Testis (tissue), 3 donors: ENCODE data around the gene SRSF5. TPM values are rescaled to one million over a fixed set of nuclear protein-coding genes. Genes with fewer than 3 reads are reported as not detected.
"Not testable (repeated sequence)": the region's sequence is repeated elsewhere in the genome, so short reads cannot be mapped to it uniquely, and the experiment has no call there.

Experiments used
- DNase-seq: peaks from one replicate; pipeline ENCODE4 v3.0.0-alpha.2; 2019
- H3K27ac ChIP-seq, 2 donors: fragments of 200-600 bp; sonication (generic); one replicate each; pipeline ENCODE4 v1.5.1; 2019
- H3K27me3 ChIP-seq: fragments of 200-600 bp; sonication (generic); one replicate; pipeline ENCODE4 v1.5.1; 2019
- H3K36me3 ChIP-seq: fragments of 200-600 bp; sonication (generic); one replicate; pipeline ENCODE4 v1.5.1; 2017; ENCODE audit warnings: low read depth; ENCODE audit errors: missing control alignments
- H3K4me1 ChIP-seq: fragments of 200-600 bp; sonication (generic); one replicate; pipeline ENCODE4 v1.5.1; 2019
- H3K4me3 ChIP-seq, 2 donors: fragments of 200-600 bp; sonication (generic); one replicate each; pipeline ENCODE4 v1.5.1; 2017 to 2019
- H3K9me3 ChIP-seq: fragments of 200-600 bp; sonication (generic); one replicate; pipeline ENCODE4 v1.5.1; 2017
- CTCF ChIP-seq, 3 experiments: fragments of 450-650 bp in 2 of 3; fragments of 200-600 bp in 1 of 3; sonication (generic) in 1 of 3; IDR thresholded peaks; one replicate each; pipeline ENCODE4 v1.5.1; 2016 to 2019; ENCODE audit warnings: antibody characterized with exemption in 3 of 3, mild to moderate bottlenecking in 2 of 3, moderate library complexity in 1 of 3
- POLR2A ChIP-seq: fragments of 450-650 bp; IDR thresholded peaks from one replicate; pipeline ENCODE4 v1.6.1; 2017; ENCODE audit warnings: antibody characterized with exemption, mild to moderate bottlenecking, moderate library complexity
- WGBS, 2 donors: methylation state at CpG; one replicate each; pipeline ENCODE4 v1.1.5; 2018; 5-methylcytosine and 5-hydroxymethylcytosine counted together
- intact Hi-C: fragments of 100-400 bp; cut with DNase I; formaldehyde crosslinking; loops from one replicate; pipeline ENCODE4 v1.15.1; 2023; ENCODE audit warnings: low total_unique reads
- polyA plus RNA-seq: library from polyadenylated mRNA; stranded (reverse); fragments of 350-450 nt; fragmentation: Illumina TruSeq; extraction: RNeasy Lipid Tissue Mini Kit (QIAGEN cat#74804); gene quantifications from one replicate; pipeline ENCODE4 v1.2.3, GENCODE V29; 2014; ENCODE audit warnings: low read depth, low replicate concordance; ENCODE audit not compliant: insufficient read depth
- total RNA-seq, 2 donors: library from RNA; depleted of rRNA; stranded (reverse); fragments of >200 nt; gene quantifications; one replicate each; pipeline ENCODE4 v1.2.3, GENCODE V29; 2016

The SRSF5 gene
- total and polyA plus RNA-seq, 3 donors from 2014 or later, result 341 to 530 (median 500) TPM

- intact Hi-C loops, result loop anchor here (2.0 kb wide), 1 partner anchor 143 kb away; no protein-coding TSS in a partner anchor
- no peak for DNase-seq
- Histone ChIP-seq H3K27me3 (no peaks in the 10 kb centered on the region), H3K36me3 (no peaks in the 10 kb centered on the region), H3K4me3 (no peak overlapping the region), H3K4me1 (peaks cover 6% of the 10 kb centered on the region), H3K27ac (no peak overlapping the region), H3K9me3 (no peaks in the 10 kb centered on the region)
- 48 to 80% methylated on average over 4 of the region's 4 CpGs for WGBS, 2 donors
- TF ChIP-seq CTCF (IDR thresholded peaks at IDR 0.05) (no peak), POLR2A (no peak)
These were observed 39.1 kb upstream of the SRSF5 start for GRCh38 chr14:69727860-69728259.

DNA sequence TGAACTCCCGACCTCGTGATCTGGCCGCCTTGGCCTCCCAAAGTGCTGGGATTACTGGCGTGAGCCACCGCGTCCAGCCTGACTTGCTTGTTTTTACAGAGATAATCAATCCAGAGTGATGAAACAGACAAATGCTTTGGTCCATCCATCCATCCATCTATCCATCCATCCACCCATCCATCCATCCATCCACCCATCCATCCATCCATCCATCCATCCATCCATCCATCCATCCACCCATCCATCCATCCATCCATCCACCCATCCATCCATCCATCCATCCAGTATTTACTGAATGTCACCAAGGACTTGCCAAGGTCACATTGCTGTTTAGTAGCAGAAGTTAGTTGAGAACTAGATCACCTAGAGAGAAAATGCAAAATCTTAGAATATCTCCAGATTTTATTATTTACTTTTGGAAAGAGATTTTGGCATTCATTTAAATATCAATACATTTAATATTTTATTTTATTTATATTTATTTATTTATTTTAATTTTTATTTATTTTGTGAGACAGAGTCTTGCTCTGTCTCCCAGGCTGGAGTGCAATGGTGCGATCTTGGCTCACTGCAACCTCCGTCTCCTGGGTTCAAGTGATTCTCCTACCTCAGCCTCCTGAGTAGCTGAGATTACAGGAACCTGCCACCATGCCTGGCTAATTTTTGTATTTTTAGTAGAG lies 34.9 kb upstream of the SRSF5 start:
- H3K27ac ChIP-seq, H3K27me3 ChIP-seq, H3K9me3 ChIP-seq, DNase-seq, intact Hi-C loops, H3K4me3 ChIP-seq, H3K36me3 ChIP-seq, H3K4me1 ChIP-seq: not testable (repeated sequence)
- 95 to 97% methylated on average over 8 of the region's 8 CpGs for WGBS, 2 donors

DNA sequence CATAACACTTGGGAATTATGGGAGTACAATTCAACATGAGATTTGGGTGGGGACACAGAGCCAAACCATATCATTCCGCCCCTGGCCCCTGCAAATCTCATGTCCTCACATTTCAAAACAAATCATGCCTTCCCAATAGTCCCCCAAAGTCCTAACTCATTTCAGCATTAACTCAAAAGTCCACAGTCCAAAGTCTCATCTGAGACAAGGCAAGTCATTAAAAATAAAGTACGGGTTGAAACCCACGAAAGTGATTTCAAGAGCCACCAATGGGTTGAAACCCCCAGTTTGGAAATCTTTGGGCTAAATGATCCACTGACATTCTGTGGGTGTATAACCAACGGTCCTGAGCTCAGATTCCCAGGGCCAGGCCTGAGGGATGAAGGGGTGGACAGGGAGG lies 30.5 kb upstream of the SRSF5 start:
- H3K36me3 ChIP-seq, H3K27ac ChIP-seq, H3K4me1 ChIP-seq, DNase-seq, H3K27me3 ChIP-seq, intact Hi-C loops, H3K9me3 ChIP-seq, H3K4me3 ChIP-seq: not testable (repeated sequence)
- 84 to 90% methylated on average over 4 of the region's 4 CpGs for WGBS, 2 donors

GRCh38 chr14:69741055-69741454 lies 25.9 kb upstream of the SRSF5 start:
- Histone ChIP-seq H3K27ac (no peak overlapping the region), H3K9me3 (no peaks in the 10 kb centered on the region), H3K4me1 (no peaks in the 10 kb centered on the region), H3K27me3 (no peaks in the 10 kb centered on the region), H3K4me3 (no peak overlapping the region), H3K36me3 (no peaks in the 10 kb centered on the region)
- no peak for DNase-seq
- TF ChIP-seq POLR2A, result no peak
- no peak for TF ChIP-seq CTCF (IDR thresholded peaks at IDR 0.05)
- intact Hi-C loops, result no loop called here
- WGBS, 2 donors, result 95 to 100% methylated on average over 1 of the region's 1 CpG

DNA sequence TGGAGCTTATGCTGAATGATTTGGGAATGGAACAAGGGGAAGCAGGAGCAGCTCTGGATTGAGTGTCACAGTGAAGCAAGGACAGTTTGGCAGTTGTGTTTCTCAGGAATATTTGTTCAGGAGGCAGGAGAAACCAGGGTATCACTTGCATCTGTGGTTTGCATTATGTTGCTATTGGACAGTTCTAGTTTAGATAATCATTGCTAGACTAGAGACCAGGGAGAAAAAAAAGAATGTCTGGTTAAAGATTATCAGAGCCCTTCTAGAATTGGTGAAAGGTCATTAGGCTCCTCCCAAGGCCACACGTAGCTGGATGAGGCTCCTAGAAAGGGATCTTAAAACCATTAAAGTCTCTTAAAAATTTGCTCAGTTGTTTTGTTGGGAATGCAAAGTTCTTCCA lies 17.0 kb upstream of the SRSF5 start:
- WGBS, 2 donors, result 40 to 57% methylated on average over 1 of the region's 1 CpG
- Histone ChIP-seq H3K9me3 (no peaks in the 10 kb centered on the region), H3K4me3 (no peak overlapping the region), H3K27me3 (no peaks in the 10 kb centered on the region), H3K4me1 (no peaks in the 10 kb centered on the region), H3K27ac (no peak overlapping the region), H3K36me3 (no peaks in the 10 kb centered on the region)
- intact Hi-C loops, result no loop called here
- TF ChIP-seq CTCF (IDR thresholded peaks at IDR 0.05) (no peak), POLR2A (no peak)
- DNase-seq, result no peak

GRCh38 chr14:69750495-69750894 lies 16.4 kb upstream of the SRSF5 start:
- DNase-seq, result no peak
- intact Hi-C loops, result no loop called here
- H3K27me3 ChIP-seq, result no peaks in the 10 kb centered on the region
- no peaks in the 10 kb centered on the region for H3K4me1 ChIP-seq
- H3K36me3 ChIP-seq, result no peaks in the 10 kb centered on the region
- no peaks in the 10 kb centered on the region for H3K9me3 ChIP-seq
- WGBS, 2 donors, result 95 to 100% methylated on average over 2 of the region's 2 CpGs
- no peak overlapping the region for H3K4me3 ChIP-seq
- no peak for TF ChIP-seq POLR2A
- no peak for TF ChIP-seq CTCF (IDR thresholded peaks at IDR 0.05)
- no peak overlapping the region for H3K27ac ChIP-seq
